ENCODE measurements around the gene RGS21. TPM values are rescaled to one million over a fixed set of nuclear protein-coding genes. Genes with fewer than 3 reads are reported as not detected.

Gene RGS21
- total and polyA plus RNA-seq, 12 donors, result not detected

DNA sequence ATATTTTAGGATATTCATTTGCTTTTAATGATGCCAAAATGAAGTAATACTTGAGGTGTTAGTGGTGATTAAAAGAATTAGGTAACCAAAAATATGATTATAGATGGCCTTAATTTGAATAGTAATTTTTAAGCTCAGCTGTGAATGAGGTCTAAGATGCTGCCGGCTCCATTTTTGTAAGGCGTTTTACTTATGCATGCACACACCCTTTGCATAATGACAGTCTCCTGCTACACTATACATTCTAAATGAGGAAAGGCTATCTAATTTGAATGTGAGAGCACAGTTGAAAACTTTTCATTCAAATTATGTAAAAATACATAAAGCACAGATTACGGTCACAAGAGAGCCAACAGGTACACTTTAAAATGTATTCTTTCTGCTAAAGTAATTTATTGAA is 41.6 kb downstream of the RGS21 start:
- intact Hi-C loops (cut with DNase I), result no loop called here
- Histone ChIP-seq H3K9me3 (replicated peaks in 1 of 3) (no peaks in the 10 kb centered on the region), H3K36me3 (replicated peaks in 1 of 2) (no peaks in the 10 kb centered on the region), H3K4me1 (replicated peaks in 1 of 2) (no peaks in the 10 kb centered on the region), H3K27me3 (no peaks in the 10 kb centered on the region), H3K27ac (no peak overlapping the region), H3K4me3 (no peak overlapping the region)
- WGBS, 4 donors, result 80 to 83% (median 81%) methylated on average over 3 of the region's 3 CpGs
- no peak for TF ChIP-seq POLR2A (IDR thresholded peaks at IDR 0.05)
- TF ChIP-seq, protein P1, sequence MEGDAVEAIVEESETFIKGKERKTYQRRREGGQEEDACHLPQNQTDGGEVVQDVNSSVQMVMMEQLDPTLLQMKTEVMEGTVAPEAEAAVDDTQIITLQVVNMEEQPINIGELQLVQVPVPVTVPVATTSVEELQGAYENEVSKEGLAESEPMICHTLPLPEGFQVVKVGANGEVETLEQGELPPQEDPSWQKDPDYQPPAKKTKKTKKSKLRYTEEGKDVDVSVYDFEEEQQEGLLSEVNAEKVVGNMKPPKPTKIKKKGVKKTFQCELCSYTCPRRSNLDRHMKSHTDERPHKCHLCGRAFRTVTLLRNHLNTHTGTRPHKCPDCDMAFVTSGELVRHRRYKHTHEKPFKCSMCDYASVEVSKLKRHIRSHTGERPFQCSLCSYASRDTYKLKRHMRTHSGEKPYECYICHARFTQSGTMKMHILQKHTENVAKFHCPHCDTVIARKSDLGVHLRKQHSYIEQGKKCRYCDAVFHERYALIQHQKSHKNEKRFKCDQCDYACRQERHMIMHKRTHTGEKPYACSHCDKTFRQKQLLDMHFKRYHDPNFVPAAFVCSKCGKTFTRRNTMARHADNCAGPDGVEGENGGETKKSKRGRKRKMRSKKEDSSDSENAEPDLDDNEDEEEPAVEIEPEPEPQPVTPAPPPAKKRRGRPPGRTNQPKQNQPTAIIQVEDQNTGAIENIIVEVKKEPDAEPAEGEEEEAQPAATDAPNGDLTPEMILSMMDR (IDR thresholded peaks at IDR 0.05), result no peak
- no peak for DNase-seq

DNA sequence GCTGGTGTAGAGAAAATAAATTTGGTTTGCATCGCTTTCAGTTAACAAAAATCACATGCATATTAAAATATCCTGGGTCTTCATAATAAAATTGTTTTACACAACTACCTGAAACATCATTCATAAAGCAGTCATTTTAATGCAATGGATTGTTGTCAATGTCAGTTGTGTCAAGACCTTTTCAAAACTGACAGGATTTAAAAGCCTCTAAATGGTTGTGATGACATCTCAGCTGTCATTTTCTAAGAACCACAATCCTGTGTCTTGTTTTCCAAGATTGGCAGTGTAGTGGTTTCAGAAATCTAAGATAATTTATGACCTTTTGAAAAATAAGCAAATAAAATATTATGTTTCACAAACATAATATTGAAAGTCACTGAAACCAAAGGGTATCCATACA is 42.0 kb downstream of the RGS21 start:
- no peaks in the 10 kb centered on the region for H3K36me3 ChIP-seq (replicated peaks in 1 of 2)
- intact Hi-C loops (cut with DNase I), result no loop called here
- WGBS, 4 donors, result 71 to 90% (median 80%) methylated on average over 1 of the region's 1 CpG

DNA sequence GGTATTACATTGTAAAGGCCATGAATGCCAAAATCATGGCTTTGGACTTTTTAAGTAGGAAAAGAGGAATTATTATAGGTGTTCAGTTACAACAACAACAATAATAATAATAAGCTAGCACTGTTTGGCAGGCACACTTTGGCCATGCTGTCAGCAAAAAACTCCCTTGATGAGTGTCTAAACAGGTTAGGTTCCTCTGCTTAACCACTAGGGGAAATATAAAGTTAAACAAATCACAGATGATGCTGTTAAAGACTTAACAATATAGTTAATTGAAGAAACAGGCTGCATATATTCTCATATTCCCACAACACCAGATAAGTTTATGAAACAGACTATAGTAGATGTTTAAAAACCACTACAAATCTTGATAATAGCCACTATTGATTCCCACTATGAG is 46.4 kb downstream of the RGS21 start:
- intact Hi-C loops (cut with DNase I), result no loop called here
- no peaks in the 10 kb centered on the region for H3K9me3 ChIP-seq (replicated peaks in 1 of 3)
- no peak for DNase-seq
- H3K4me3 ChIP-seq, result no peak overlapping the region
- H3K27ac ChIP-seq, result no peak overlapping the region
- no peak for TF ChIP-seq POLR2A (IDR thresholded peaks at IDR 0.05)
- TF ChIP-seq, protein P1 (IDR thresholded peaks at IDR 0.05), result no peak
- no peaks in the 10 kb centered on the region for H3K36me3 ChIP-seq (replicated peaks in 1 of 2)
- H3K27me3 ChIP-seq, result no peaks in the 10 kb centered on the region
- no peaks in the 10 kb centered on the region for H3K4me1 ChIP-seq (replicated peaks in 1 of 2)

More for the DNA sequence above, 42.0 kb downstream of the RGS21 start:
- DNase-seq, result no peak
- Histone ChIP-seq H3K4me3 (no peak overlapping the region), H3K27ac (no peak overlapping the region), H3K9me3 (replicated peaks in 1 of 3) (no peaks in the 10 kb centered on the region), H3K4me1 (replicated peaks in 1 of 2) (no peaks in the 10 kb centered on the region), H3K27me3 (no peaks in the 10 kb centered on the region)
- TF ChIP-seq, protein P1 (IDR thresholded peaks at IDR 0.05), result no peak
- TF ChIP-seq POLR2A (IDR thresholded peaks at IDR 0.05), result no peak

DNA sequence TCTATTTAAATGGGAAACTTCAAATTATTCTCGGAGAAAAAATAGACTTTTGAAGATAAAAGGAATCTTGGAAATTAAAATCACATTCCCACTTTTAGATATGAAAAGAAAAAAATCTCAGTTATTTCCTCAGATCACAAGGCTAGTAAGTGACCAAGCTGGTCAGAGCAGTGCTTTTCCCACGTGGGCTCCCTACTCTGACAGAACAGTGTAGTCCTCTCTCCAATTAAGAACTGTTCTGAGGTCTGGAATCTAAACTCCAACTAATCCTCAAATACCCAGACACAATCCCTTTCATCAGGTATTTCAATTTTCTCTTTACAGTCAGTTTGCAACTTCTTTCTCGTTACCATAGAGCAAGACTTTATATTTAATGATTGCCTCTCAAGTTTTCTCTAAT is 50.6 kb downstream of the RGS21 start:
- 51 to 64% (median 59%) methylated on average over 3 of the region's 3 CpGs for WGBS, 4 donors
- no peaks in the 10 kb centered on the region for H3K27me3 ChIP-seq
- no peak for DNase-seq
- no peaks in the 10 kb centered on the region for H3K4me1 ChIP-seq (replicated peaks in 1 of 2)
- H3K27ac ChIP-seq, result no peak overlapping the region
- no peak overlapping the region for H3K4me3 ChIP-seq
- intact Hi-C loops (cut with DNase I), result no loop called here
- no peaks in the 10 kb centered on the region for H3K36me3 ChIP-seq (replicated peaks in 1 of 2)
- H3K9me3 ChIP-seq (replicated peaks in 1 of 3), result no peaks in the 10 kb centered on the region
- TF ChIP-seq, protein P1 (IDR thresholded peaks at IDR 0.05), result no peak
- TF ChIP-seq POLR2A (IDR thresholded peaks at IDR 0.05), result no peak

All from adrenal gland (tissue), 12 donors.